Chondrocyte (in vitro differentiated cells): ENCODE results near the gene SOS1. TPM values are rescaled to one million over a fixed set of nuclear protein-coding genes. Genes with fewer than 3 reads are reported as not detected.

Source experiments
- DNase-seq: peaks from one replicate; pipeline ENCODE4 v3.0.0; 2021; ENCODE audit warnings: mixed read lengths, low spot score
- H3K27ac Mint-ChIP-seq: one replicate; pipeline ENCODE4 v1.8.0; 2021; ENCODE audit warnings: mild to moderate bottlenecking, moderate library complexity, mixed read lengths; ENCODE audit not compliant: unreplicated experiment
- H3K27me3 Mint-ChIP-seq: 2 replicates; pipeline ENCODE4 v1.8.0; 2021; ENCODE audit warnings: low read depth, mixed read lengths
- H3K36me3 Mint-ChIP-seq: 2 replicates; pipeline ENCODE4 v1.8.0; 2021; ENCODE audit warnings: low read depth, mixed read lengths
- H3K4me1 Mint-ChIP-seq: 2 replicates; pipeline ENCODE4 v1.8.0; 2021; ENCODE audit warnings: low read depth, mild to moderate bottlenecking, mixed read lengths
- H3K4me3 Mint-ChIP-seq: one replicate; pipeline ENCODE4 v1.8.0; 2021; ENCODE audit warnings: mild to moderate bottlenecking, moderate library complexity, mixed read lengths; ENCODE audit not compliant: unreplicated experiment
- H3K9me3 Mint-ChIP-seq: 2 replicates; pipeline ENCODE4 v1.8.0; 2021; ENCODE audit warnings: low read depth, mixed read lengths
- total RNA-seq: library from RNA; stranded (reverse); gene quantifications from 3 replicates; pipeline ENCODE4 v1.2.1, GENCODE V29; 2021
- TF ChIP-seq, protein P1 (sequence below): fragments of 200-600 bp; sonication (generic); IDR thresholded peaks from 2 replicates; pipeline ENCODE4 v1.5.0; 2021; ENCODE audit warnings: antibody characterized with exemption, mild to moderate bottlenecking, moderate library complexity

Gene SOS1
- total RNA-seq, 1 donor from 2014 or later: 37.2 TPM

DNA sequence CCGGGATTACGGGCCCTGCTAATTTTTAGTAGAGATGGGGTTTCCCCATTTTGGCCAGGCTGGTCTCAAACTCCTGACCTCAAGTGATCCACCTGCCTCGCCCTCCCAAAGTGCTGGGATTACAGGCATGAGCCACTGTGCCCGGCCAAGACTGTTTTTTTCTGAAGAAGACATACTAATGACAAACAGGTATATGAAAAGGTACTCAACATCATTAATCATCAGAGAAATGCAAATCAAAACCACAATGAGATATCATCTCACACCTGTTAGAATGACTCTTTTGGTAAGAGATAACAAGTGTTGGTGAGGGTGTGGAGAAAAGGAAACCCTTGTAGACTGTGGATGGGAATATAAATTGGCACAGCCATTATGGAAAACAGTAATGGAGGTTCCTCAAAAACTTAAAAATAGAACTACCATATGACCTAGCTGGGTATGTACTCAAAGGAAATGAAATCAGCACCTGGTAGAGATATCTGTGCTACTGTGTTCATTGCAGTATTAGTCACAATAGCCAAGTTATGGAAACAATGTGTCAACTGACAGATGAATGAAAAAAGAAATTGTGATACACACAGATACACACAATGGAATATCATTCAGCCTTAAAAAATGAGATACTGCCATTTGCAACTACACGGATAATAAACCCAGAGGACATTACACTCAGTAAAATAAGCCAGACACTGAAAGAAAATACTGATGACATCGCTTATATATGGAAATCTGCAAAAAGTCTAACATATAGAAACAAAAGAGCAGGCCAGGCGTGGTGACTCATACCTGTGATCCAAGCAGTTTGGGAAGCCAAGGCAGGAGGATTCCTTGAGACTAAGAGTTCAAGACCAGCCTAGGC is 20.8 kb downstream of the SOS1 start:
- H3K4me1 Mint-ChIP-seq: peaks cover 36% of the 10 kb centered on the region
- no peak for DNase-seq
- no peaks in the 10 kb centered on the region for H3K27me3 Mint-ChIP-seq
- H3K4me3 Mint-ChIP-seq: no peak overlapping the region
- H3K27ac Mint-ChIP-seq: no peak overlapping the region
- H3K9me3 Mint-ChIP-seq: no peaks in the 10 kb centered on the region
- no peaks in the 10 kb centered on the region for H3K36me3 Mint-ChIP-seq
- TF ChIP-seq, protein P1, sequence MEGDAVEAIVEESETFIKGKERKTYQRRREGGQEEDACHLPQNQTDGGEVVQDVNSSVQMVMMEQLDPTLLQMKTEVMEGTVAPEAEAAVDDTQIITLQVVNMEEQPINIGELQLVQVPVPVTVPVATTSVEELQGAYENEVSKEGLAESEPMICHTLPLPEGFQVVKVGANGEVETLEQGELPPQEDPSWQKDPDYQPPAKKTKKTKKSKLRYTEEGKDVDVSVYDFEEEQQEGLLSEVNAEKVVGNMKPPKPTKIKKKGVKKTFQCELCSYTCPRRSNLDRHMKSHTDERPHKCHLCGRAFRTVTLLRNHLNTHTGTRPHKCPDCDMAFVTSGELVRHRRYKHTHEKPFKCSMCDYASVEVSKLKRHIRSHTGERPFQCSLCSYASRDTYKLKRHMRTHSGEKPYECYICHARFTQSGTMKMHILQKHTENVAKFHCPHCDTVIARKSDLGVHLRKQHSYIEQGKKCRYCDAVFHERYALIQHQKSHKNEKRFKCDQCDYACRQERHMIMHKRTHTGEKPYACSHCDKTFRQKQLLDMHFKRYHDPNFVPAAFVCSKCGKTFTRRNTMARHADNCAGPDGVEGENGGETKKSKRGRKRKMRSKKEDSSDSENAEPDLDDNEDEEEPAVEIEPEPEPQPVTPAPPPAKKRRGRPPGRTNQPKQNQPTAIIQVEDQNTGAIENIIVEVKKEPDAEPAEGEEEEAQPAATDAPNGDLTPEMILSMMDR: no peak

DNA sequence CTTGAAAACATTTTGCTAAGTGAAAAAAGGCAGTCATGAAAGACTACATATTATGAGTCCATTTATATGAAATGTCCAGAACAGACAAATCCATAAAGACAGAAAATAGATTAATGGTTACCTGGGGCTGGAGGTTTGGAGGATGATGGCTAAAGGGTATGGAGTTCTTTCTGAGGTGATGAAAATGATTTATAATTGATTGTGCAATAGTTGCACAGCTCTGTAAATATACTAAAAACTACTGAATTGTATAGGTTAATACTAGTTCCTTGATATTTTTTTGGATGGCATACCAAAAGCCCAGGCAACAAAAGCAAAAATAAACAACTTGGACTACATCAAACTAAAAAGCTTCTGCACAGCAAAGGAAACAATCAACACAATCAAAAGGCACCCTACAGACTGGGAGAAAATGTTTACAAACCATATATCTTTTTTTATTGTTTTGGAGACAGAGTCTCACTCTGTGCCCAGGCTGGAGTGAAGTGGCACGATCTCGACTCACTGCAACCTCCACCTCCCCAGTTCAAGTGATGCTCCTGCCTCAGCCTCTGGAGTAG is 21.5 kb downstream of the SOS1 start:
- no peak for DNase-seq
- no peak overlapping the region for H3K4me3 Mint-ChIP-seq
- H3K4me1 Mint-ChIP-seq: peaks cover 42% of the 10 kb centered on the region
- no peaks in the 10 kb centered on the region for H3K36me3 Mint-ChIP-seq
- TF ChIP-seq, protein P1: no peak
- no peak overlapping the region for H3K27ac Mint-ChIP-seq
- no peaks in the 10 kb centered on the region for H3K27me3 Mint-ChIP-seq
- no peaks in the 10 kb centered on the region for H3K9me3 Mint-ChIP-seq

DNA sequence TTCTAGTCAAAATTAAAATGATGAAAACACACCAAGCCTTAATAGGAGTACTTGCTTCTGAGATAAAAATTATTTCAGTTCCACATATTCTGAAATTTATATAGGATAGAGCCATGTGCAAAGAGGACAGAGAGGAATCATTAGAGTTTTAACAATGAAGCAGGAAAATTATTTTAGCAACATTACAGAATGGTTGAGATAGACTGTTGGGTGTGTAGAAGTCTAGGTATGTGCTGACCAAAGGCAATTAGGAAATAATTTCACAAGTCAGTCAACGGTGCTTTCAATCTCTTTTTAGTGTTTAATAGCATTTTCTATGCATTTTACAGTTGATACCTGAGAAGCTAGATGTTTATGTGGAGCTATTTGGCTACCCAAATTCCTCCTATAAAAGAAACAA is 25.2 kb downstream of the SOS1 start:
- Mint-ChIP-seq H3K27ac (no peak overlapping the region), H3K36me3 (no peaks in the 10 kb centered on the region), H3K4me3 (no peak overlapping the region), H3K4me1 (peaks cover 45% of the 10 kb centered on the region), H3K27me3 (no peaks in the 10 kb centered on the region), H3K9me3 (no peaks in the 10 kb centered on the region)
- TF ChIP-seq, protein P1: no peak
- DNase-seq: no peak

DNA sequence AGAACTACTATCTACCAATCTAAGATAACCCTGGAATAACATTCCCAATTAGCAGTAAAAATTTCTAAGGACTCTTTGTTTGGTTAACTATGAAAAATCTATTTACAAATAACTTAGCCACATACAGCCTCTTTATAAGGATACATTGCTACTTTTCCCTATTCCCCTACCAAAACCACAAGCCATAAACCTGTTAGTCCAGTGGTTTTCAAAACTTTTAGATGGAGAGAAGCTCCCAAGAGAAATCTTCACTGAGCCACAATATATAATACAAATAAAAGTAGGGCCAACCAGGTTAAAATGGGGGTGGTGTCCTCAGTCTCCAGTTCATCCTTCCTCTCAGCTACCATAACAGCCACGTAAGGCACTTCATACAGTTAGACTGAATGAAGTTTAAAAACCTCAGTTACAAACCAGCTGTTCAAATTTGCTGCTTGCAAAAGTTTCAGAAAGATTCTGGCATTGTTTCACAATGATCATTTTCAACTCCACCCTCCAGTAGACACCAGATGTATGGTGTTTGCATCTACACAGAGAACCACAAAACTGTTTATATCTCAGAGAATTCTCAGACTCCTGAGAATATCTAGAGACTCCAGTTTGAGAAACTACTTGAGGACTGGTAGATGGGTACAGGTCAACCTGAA is 26.0 kb downstream of the SOS1 start:
- no peak overlapping the region for H3K4me3 Mint-ChIP-seq
- TF ChIP-seq, protein P1: no peak
- DNase-seq: no peak
- H3K4me1 Mint-ChIP-seq: peaks cover 38% of the 10 kb centered on the region
- H3K27ac Mint-ChIP-seq: peak overlapping the region; percentile 43
- H3K27me3 Mint-ChIP-seq: no peaks in the 10 kb centered on the region
- no peaks in the 10 kb centered on the region for H3K36me3 Mint-ChIP-seq
- no peaks in the 10 kb centered on the region for H3K9me3 Mint-ChIP-seq

- TF ChIP-seq, protein P1: no peak
- Mint-ChIP-seq H3K4me1 (peaks cover 34% of the 10 kb centered on the region), H3K4me3 (no peak overlapping the region), H3K9me3 (no peaks in the 10 kb centered on the region), H3K27ac (peak overlapping the region; percentile 60), H3K36me3 (peaks cover 2% of the 10 kb centered on the region), H3K27me3 (no peaks in the 10 kb centered on the region)
- DNase-seq: no peak
These were observed 27.5 kb downstream of the SOS1 start for GRCh38 chr2:39093218-39093898.
